CD8-positive, alpha-beta memory T cell (primary cell): ENCODE results near the gene UBAC2. TPM values are rescaled to one million over a fixed set of nuclear protein-coding genes. Genes with fewer than 3 reads are reported as not detected.

Experiments used
- CTCF ChIA-PET: fragments of 350-600 bp; sonication (Branson Sonifier 250); formaldehyde crosslinking; loops from one replicate; lab custom pipeline; 2021; ENCODE audit warnings: antibody characterized with exemption; lab: Charles Lee
- POLR2A ChIA-PET: fragments of 350-600 bp; sonication (Branson Sonifier 250); formaldehyde crosslinking; loops from one replicate; lab custom pipeline; 2021; ENCODE audit warnings: antibody characterized with exemption; lab: Charles Lee
- DNase-seq, 5 donors: peaks; one replicate each; pipeline versions ENCODE4 v3.0.0 to v3.0.0-alpha.2; 2020 to 2022; ENCODE audit warnings: mixed read lengths in 1 of 5
- H3K27ac ChIP-seq: one replicate; pipeline ENCODE4 v1.7.0; 2013; ENCODE audit warnings: low read depth, mild to moderate bottlenecking, low read length, moderate library complexity
- H3K27me3 ChIP-seq: 2 replicates; pipeline ENCODE4 v1.7.0; 2013; ENCODE audit warnings: low read length, mild to moderate bottlenecking; ENCODE audit not compliant: insufficient read depth, poor library complexity, severe bottlenecking
- H3K36me3 ChIP-seq: 2 replicates; pipeline ENCODE4 v1.7.0; 2013; ENCODE audit warnings: mild to moderate bottlenecking, low read length, moderate library complexity; ENCODE audit not compliant: insufficient read depth
- H3K4me1 ChIP-seq: 2 replicates; pipeline ENCODE4 v1.7.0; 2013; ENCODE audit warnings: mild to moderate bottlenecking, low read length, moderate library complexity; ENCODE audit not compliant: insufficient read depth
- H3K4me3 ChIP-seq: 2 replicates; pipeline ENCODE4 v1.7.0; 2013; ENCODE audit warnings: mild to moderate bottlenecking, low read length
- H3K9me3 ChIP-seq: 2 replicates; pipeline ENCODE4 v1.7.0; 2013; ENCODE audit warnings: mild to moderate bottlenecking, low read length
- H3K27ac Mint-ChIP-seq, 8 donors: one replicate each; pipeline ENCODE4 v1.8.0; 2020 to 2021; ENCODE audit warnings: mixed read lengths in 8 of 8, mild to moderate bottlenecking in 6 of 8, inconsistent platforms in 3 of 8, moderate library complexity in 3 of 8
- H3K27me3 Mint-ChIP-seq, 2 donors: one replicate each; pipeline ENCODE4 v1.8.0; 2020 to 2021; ENCODE audit warnings: mixed read lengths in 2 of 2, mild to moderate bottlenecking in 1 of 2, moderate library complexity in 1 of 2
- H3K36me3 Mint-ChIP-seq, 3 donors: one replicate each; pipeline ENCODE4 v1.8.0; 2020 to 2021; ENCODE audit warnings: mixed read lengths in 3 of 3, inconsistent platforms in 1 of 3, mild to moderate bottlenecking in 1 of 3
- H3K4me1 Mint-ChIP-seq, 3 donors: one replicate each; pipeline ENCODE4 v1.8.0; 2020 to 2021; ENCODE audit warnings: mixed read lengths in 3 of 3, inconsistent platforms in 1 of 3, mild to moderate bottlenecking in 1 of 3
- H3K4me3 Mint-ChIP-seq, 7 donors: one replicate each; pipeline ENCODE4 v1.8.0; 2020 to 2021; ENCODE audit warnings: mixed read lengths in 7 of 7, mild to moderate bottlenecking in 6 of 7, moderate library complexity in 4 of 7, inconsistent platforms in 2 of 7
- H3K9me3 Mint-ChIP-seq, 5 donors: one replicate each; pipeline ENCODE4 v1.8.0; 2020 to 2022; ENCODE audit warnings: mixed read lengths in 5 of 5, mild to moderate bottlenecking in 3 of 5, moderate library complexity in 2 of 5, inconsistent platforms in 1 of 5
- polyA plus RNA-seq: library from polyadenylated mRNA; unstranded; fragments of 300-500 nt; fragmentation: Illumina TruSeq; gene quantifications from one replicate; pipeline ENCODE4 v1.2.3, GENCODE V29; 2021
- total RNA-seq, 2 experiments: library from RNA; stranded (reverse); gene quantifications; one replicate each; pipeline ENCODE4 v1.2.3, GENCODE V29; 2021

The UBAC2 gene
- total and polyA plus RNA-seq, 3 experiments from 2014 or later = 62.3 to 160 (median 63.7) TPM

- Mint-ChIP-seq H3K9me3 (no peaks in the 10 kb centered on the region), H3K27ac (peak overlapping the region; percentile 96 to 100 (median 99)), H3K27me3 (no peaks in the 10 kb centered on the region), H3K36me3 (peaks cover 12 to 63% (median 18%) of the 10 kb centered on the region in 3 donors), H3K4me1 (peaks cover 91 to 100% (median 99%) of the 10 kb centered on the region in 3 donors), H3K4me3 (peak overlapping the region; percentile 47 to 86 (median 68))
- POLR2A ChIA-PET = interaction anchor here (0.6 to 2.5 kb wide), 19 partner anchors 8 to 88 kb away, joined by 3 to 11 read pairs (median 4); partner anchors contain the start of gene GPR183
- CTCF ChIA-PET = interaction anchor here (0.7 to 4.5 kb wide), 29 partner anchors 8 to 178 kb away, joined by 3 to 44 read pairs (median 5); partner anchors contain the start of genes GPR183 and UBAC2
- Histone ChIP-seq H3K4me1 (peaks cover 82% of the 10 kb centered on the region), H3K9me3 (no peaks in the 10 kb centered on the region), H3K27ac (peak overlapping the region; percentile 32), H3K27me3 (no peaks in the 10 kb centered on the region), H3K36me3 (peaks cover 5% of the 10 kb centered on the region), H3K4me3 (peak overlapping the region; percentile 5)
- DNase-seq = peak in 1 of 5 donors; percentile 62
Observed at GRCh38 chr13:99352351-99353245, 151.9 kb downstream of the UBAC2 start.

DNA sequence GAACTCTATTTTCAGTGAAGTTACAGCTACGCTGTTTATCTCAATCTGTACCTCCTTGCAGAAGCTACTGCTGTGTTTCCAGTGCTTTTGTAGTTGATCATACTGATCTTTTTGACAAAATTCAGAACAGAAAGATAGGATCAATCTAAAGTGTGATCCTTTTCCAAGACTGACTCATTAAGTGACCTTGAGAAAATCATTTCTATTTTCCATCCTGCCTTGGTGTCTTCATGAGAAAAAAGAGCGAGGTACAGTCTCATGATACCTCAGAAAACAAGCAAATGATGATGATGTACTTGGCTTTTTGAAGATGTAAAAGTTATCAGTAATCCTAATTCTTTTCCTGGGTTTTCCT lies 152.6 kb downstream of the UBAC2 start:
- Histone ChIP-seq H3K9me3 (no peaks in the 10 kb centered on the region), H3K4me3 (peak overlapping the region; percentile 1), H3K36me3 (no peaks in the 10 kb centered on the region), H3K27me3 (no peaks in the 10 kb centered on the region), H3K4me1 (peaks cover 82% of the 10 kb centered on the region), H3K27ac (no peak overlapping the region)
- peaks cover 15 to 63% (median 16%) of the 10 kb centered on the region in 3 donors for H3K36me3 Mint-ChIP-seq
- ChIA-PET POLR2A (interaction anchor here (0.8 to 2.5 kb wide), 6 partner anchors 14 to 84 kb away, joined by 3 to 11 read pairs (median 4); no protein-coding TSS in a partner anchor), CTCF (interaction anchor here (0.9 to 4.5 kb wide), 15 partner anchors 10 to 177 kb away, joined by 3 to 44 read pairs (median 6); partner anchors contain the start of gene GPR183)
- no peak for DNase-seq
- no peaks in the 10 kb centered on the region for H3K27me3 Mint-ChIP-seq
- peaks cover 91 to 100% (median 99%) of the 10 kb centered on the region in 3 donors for H3K4me1 Mint-ChIP-seq
- peak overlapping the region; percentile 96 to 100 (median 99) for H3K27ac Mint-ChIP-seq
- peak overlapping the region in 5 of 7 donors; percentile 47 to 76 (median 68) for H3K4me3 Mint-ChIP-seq
- H3K9me3 Mint-ChIP-seq = no peaks in the 10 kb centered on the region

- Mint-ChIP-seq H3K27ac (peak overlapping the region; percentile 95 to 100 (median 99)), H3K4me1 (peaks cover 92 to 100% (median 99%) of the 10 kb centered on the region in 3 donors), H3K4me3 (peak overlapping the region in 6 of 7 donors; percentile 64 to 89 (median 77)), H3K36me3 (peaks cover 15 to 61% (median 20%) of the 10 kb centered on the region in 3 donors), H3K9me3 (no peaks in the 10 kb centered on the region), H3K27me3 (no peaks in the 10 kb centered on the region)
- Histone ChIP-seq H3K27me3 (no peaks in the 10 kb centered on the region), H3K36me3 (no peaks in the 10 kb centered on the region), H3K9me3 (no peaks in the 10 kb centered on the region), H3K27ac (no peak overlapping the region), H3K4me3 (no peak overlapping the region), H3K4me1 (peaks cover 88% of the 10 kb centered on the region)
- POLR2A ChIA-PET = interaction anchor here (0.8 to 1.1 kb wide), 4 partner anchors 16 to 48 kb away, joined by 3 to 4 read pairs (median 3); no protein-coding TSS in a partner anchor
- CTCF ChIA-PET = interaction anchor here (0.8 to 4.5 kb wide), 10 partner anchors 13 to 89 kb away, joined by 3 to 44 read pairs (median 14); no protein-coding TSS in a partner anchor
- peak in 1 of 5 donors; percentile 56 for DNase-seq
Observed at GRCh38 chr13:99353836-99354235, 153.2 kb downstream of the UBAC2 start.

DNA sequence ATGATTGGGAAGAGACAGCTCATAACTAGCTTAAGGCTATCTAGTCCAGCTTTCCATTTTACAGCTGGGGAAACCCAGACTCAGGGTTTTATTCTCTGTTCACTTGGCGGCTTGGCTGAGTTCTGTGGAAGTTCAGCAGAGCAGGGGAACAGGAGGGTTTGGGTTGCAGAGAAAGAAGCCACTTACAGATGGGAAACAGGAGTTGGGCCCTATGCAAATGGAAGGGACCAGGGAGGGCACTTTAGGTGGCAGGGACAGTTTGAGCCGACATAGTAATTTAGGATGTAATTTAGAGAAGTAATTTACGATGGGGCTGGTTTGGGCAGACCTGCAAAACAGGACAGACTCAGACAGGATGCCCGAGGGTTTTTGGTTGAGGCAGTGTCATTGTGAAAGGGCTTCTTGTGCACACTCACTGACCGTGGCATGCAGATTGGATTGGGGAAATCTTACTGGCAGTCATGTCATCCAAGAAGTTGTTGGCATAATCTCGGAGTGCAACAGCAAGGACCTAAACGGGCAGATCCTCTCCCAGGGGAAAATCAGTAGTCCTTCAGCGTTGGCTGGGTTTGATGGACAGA lies 153.8 kb downstream of the UBAC2 start:
- Histone ChIP-seq H3K4me3 (peak overlapping the region; percentile 43), H3K27ac (peak overlapping the region; percentile 96), H3K9me3 (no peaks in the 10 kb centered on the region), H3K27me3 (no peaks in the 10 kb centered on the region), H3K4me1 (peaks cover 94% of the 10 kb centered on the region), H3K36me3 (no peaks in the 10 kb centered on the region)
- POLR2A ChIA-PET = interaction anchor here (0.8 to 2.1 kb wide), 7 partner anchors 15 to 81 kb away, joined by 3 to 9 read pairs (median 3); no protein-coding TSS in a partner anchor
- peaks cover 16 to 61% (median 18%) of the 10 kb centered on the region in 3 donors for H3K36me3 Mint-ChIP-seq
- H3K27ac Mint-ChIP-seq = peak overlapping the region; percentile 96 to 100 (median 99)
- H3K27me3 Mint-ChIP-seq = no peaks in the 10 kb centered on the region
- CTCF ChIA-PET = interaction anchor here (0.8 to 4.5 kb wide), 8 partner anchors 13 to 90 kb away, joined by 3 to 44 read pairs (median 12); no protein-coding TSS in a partner anchor
- no peak for DNase-seq
- peak overlapping the region; percentile 49 to 89 (median 76) for H3K4me3 Mint-ChIP-seq
- H3K4me1 Mint-ChIP-seq = peaks cover 93 to 100% (median 99%) of the 10 kb centered on the region in 3 donors
- no peaks in the 10 kb centered on the region for H3K9me3 Mint-ChIP-seq

GRCh38 chr13:99355267-99356011 lies 154.8 kb downstream of the UBAC2 start:
- H3K27me3 Mint-ChIP-seq = no peaks in the 10 kb centered on the region
- Histone ChIP-seq H3K36me3 (no peaks in the 10 kb centered on the region), H3K4me3 (peak overlapping the region; percentile 43), H3K4me1 (peaks cover 100% of the 10 kb centered on the region), H3K27me3 (no peaks in the 10 kb centered on the region), H3K9me3 (no peaks in the 10 kb centered on the region), H3K27ac (peak overlapping the region; percentile 96)
- H3K36me3 Mint-ChIP-seq = peaks cover 16 to 59% (median 22%) of the 10 kb centered on the region in 3 donors
- POLR2A ChIA-PET = interaction anchor here (0.6 to 2.1 kb wide), 10 partner anchors 20 to 150 kb away, joined by 3 to 14 read pairs (median 4); no protein-coding TSS in a partner anchor
- CTCF ChIA-PET = interaction anchor here (1.2 to 4.5 kb wide), 10 partner anchors 9 to 86 kb away, joined by 3 to 43 read pairs (median 10); no protein-coding TSS in a partner anchor
- peaks cover 95 to 100% (median 100%) of the 10 kb centered on the region in 3 donors for H3K4me1 Mint-ChIP-seq
- H3K4me3 Mint-ChIP-seq = peak overlapping the region; percentile 64 to 89 (median 76)
- peak in 1 of 5 donors; percentile 53 for DNase-seq
- no peaks in the 10 kb centered on the region for H3K9me3 Mint-ChIP-seq
- peak overlapping the region; percentile 96 to 100 (median 99) for H3K27ac Mint-ChIP-seq

DNA sequence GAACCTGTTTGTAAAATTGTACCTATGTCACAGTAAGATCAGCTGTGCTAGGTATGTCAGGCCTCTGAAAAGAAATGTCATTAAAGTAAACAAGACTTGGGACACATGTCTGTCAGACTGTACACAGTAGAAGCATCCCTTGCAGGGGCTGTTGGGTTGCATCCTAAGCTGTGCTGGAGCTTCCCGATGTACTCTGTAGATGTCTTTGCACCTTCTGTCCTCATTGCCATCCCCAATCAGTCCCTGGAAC lies 155.3 kb downstream of the UBAC2 start:
- peaks cover 95 to 100% (median 100%) of the 10 kb centered on the region in 3 donors for H3K4me1 Mint-ChIP-seq
- H3K27me3 Mint-ChIP-seq = no peaks in the 10 kb centered on the region
- Histone ChIP-seq H3K4me1 (peaks cover 100% of the 10 kb centered on the region), H3K27me3 (no peaks in the 10 kb centered on the region), H3K9me3 (no peaks in the 10 kb centered on the region), H3K4me3 (peak overlapping the region; percentile 43), H3K27ac (peak overlapping the region; percentile 96), H3K36me3 (no peaks in the 10 kb centered on the region)
- H3K9me3 Mint-ChIP-seq = no peaks in the 10 kb centered on the region
- ChIA-PET POLR2A (interaction anchor here (0.6 to 2.1 kb wide), 8 partner anchors 16 to 67 kb away, joined by 3 to 14 read pairs (median 4); no protein-coding TSS in a partner anchor), CTCF (interaction anchor here (0.7 to 2.9 kb wide), 13 partner anchors 10 to 95 kb away, joined by 3 to 20 read pairs (median 4); no protein-coding TSS in a partner anchor)
- H3K4me3 Mint-ChIP-seq = peak overlapping the region; percentile 2 to 79 (median 72)
- H3K36me3 Mint-ChIP-seq = peaks cover 16 to 60% (median 18%) of the 10 kb centered on the region in 3 donors
- DNase-seq = no peak
- peak overlapping the region; percentile 96 to 100 (median 99) for H3K27ac Mint-ChIP-seq
